Activated T-cell treated with anti-CD3 and anti-CD28 coated beads for 48 hours (primary cell): ENCODE results near the gene MATCAP1.

Experiments
- DNase-seq: peaks from one replicate; pipeline ENCODE4 v3.0.0-alpha.2; 2020; ENCODE audit warnings: low read depth

The MATCAP1 gene

DNA sequence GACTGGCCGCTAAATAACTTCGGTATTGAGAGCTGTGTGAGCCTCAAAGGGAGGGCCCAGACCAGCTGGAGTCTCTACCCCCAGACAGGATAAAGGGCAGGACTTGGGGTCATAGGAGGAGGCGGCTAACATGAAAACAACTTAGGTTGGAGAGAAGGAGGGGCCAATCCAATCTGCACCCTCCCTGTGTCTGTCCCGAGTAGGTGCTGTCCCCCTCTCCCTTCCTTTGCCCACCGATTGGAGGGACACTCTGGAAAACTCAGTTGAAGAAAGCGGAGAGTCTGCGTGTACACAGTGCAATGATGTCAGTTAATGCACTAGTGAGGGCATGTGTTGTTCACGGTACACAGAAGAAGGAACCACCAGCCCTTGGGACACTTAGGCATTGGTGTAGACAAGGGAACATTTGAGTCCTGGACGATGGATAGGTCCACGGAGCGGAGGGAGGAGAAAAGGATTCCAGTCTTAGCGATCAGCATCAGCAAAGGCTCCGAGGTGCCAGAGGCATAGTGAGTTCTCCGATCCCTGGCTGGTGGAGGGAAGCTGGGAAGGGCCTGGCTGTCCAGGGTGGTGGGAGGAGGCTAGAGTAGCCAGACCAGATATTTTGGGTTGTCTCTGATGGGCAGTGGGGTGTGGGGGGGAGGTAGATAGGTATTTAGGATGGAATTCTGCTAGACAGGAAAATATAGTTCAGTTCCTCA lies 12.7 kb downstream of the MATCAP1 start:
- DNase-seq: no peak

DNA sequence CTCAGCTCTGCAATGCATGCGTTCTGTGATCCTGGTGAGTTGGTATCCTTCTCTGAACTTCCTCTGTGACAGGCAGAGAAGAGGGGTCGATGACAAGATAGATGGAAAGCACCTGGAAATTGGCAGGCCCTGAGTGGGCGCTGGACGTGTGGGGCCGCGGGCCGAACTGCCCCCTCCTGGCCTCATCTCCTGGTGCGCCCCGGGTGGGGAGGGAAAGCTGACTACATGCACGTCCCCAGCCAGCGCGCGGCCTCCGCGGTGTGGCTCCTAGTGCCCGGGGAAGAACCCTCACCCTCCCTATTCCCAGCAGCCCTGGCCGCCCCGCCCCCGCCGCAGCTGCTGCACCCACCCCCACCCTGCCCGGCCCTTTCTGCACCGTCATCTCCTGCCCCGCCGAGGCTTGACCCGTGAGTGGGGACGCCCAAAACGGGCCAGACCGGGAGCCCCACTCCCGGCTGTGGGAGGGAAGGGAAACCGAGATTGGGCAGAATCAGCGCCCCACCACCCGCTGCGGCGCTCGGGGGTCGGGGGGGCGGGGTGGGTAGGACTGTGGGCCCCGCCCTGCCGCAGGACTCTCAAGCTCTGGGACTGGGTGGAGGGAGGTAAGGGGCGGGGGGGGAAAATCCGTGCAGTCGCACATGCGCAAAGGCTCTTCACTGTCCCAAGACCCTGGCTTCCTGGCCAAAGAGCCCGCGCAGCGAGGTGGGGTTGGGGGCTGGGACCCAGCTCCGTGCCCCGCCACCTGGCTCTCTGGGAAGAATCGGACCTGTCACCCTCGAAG lies 13.4 kb downstream of the MATCAP1 start, which contains the start of gene NOL3:
NOL3 (plus strand) TSS at position 371 of the 781 bp plus-strand sequence.
- DNase-seq: no peak

DNA sequence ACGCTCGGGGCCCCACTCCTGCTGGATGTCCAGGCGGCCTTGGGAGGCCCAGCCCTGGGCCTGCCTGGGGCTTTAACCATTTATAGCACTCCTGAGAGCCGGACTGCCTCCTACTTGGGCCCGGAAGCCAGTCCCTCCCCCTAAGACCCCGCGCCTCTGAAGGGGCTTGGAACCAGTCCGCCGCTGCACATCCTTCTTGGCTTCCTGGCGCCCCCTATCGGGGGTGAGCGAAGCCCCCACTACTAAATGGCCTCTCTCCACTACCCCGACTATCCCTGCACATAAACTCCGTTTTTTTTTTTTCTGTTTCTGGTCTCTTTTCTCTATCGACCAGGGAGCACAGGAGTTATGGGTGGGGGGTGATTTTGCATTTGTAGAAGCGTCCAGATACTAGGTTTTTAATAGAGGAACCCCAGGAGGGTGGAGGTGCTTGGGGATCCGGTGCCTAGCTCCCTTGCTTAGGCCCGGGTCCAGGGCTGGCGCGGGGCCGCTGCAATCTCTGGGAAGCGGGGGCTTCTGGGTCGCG lies 14.1 kb downstream of the MATCAP1 start:
- DNase-seq: no peak

DNA sequence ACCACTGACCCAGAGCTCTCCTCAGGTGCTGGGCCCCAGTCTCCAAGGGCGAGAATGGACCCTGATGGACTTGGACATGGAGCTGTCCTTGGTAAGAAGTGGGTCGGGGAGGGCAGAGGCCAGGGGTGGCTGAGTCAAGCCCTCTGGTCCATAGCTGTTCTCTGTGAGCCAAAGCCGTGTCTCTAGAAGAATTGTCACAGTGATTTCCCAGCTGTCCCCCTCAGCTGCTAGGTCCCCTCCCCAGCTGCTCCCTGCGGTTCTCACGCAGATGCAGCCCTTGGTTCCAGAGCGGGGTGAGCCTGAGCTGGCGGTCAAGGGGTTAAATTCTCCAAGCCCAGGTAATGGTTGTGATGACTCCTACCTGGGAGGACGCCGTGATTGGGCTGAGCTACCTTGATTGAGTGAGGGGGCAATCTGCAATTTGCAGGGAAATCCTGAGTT lies 14.7 kb downstream of the MATCAP1 start:
- no peak for DNase-seq

DNA sequence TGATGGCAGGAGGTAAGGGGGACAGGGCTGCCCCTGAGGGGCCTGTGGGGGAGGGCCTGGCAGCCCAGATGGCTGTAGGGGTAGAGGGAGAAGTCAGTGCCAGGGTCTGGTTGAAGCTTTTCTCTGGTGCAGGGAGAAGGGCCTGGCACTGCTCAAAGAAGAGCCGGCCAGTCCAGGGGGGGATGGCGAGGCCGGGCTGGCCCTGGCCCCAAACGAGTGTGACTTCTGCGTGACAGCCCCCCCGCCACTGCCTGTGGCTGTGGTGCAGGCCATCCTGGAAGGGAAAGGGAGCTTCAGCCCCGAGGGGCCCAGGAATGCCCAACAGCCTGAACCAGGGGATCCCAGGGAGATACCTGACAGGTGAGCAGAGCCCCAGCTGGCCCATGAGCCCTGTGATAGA lies 16.2 kb downstream of the MATCAP1 start:
- DNase-seq: no peak

DNA sequence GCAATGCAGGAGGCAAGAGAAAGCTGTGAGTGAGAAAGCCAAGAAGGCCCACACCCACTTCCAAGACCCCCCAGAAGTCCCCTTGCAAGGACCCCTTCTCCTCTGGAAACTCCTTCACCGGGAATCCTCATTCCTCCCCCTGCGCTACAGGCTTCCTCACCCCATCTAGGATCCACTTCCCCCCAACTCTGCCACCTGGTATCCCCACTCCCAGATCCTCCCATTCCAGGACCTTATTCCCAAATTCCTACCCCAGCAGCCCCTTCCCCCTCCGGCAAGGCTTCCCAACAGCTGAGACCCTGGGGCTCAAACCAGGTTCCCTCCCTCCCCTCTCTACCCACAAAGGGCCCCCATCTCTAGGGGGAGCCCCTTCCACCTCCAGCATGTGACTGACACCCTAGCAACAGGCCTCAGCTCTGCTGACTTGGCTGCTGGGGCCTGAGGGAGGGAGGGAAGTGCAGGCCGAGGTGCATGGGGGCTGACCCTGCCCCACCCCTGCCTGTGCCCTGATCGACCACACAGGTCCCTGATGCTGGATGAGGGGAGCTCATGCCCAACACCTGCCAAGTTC lies 17.1 kb downstream of the MATCAP1 start:
- DNase-seq: no peak

DNA sequence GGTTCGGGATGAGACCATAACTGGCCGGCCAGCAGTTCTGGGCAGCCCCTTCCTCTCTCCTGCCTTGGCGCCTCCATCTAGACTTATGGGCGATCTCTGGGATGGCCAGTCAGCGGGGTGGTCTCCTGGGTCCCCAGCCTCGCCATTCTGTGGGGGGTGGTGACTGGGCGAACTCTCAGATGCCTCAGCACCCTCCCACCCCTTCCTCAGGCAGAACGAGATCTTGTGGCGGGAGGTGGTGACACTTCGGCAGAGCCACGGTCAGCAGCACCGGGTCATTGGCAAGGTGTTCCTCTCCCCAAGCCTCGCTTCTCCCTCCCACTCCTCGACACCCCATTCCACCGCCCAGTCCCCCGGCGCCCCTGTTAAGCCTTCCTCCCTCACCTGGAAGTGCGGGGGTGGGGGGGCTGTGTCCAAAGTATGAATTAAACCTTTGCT lies 17.6 kb downstream of the MATCAP1 start:
- DNase-seq: no peak

DNA sequence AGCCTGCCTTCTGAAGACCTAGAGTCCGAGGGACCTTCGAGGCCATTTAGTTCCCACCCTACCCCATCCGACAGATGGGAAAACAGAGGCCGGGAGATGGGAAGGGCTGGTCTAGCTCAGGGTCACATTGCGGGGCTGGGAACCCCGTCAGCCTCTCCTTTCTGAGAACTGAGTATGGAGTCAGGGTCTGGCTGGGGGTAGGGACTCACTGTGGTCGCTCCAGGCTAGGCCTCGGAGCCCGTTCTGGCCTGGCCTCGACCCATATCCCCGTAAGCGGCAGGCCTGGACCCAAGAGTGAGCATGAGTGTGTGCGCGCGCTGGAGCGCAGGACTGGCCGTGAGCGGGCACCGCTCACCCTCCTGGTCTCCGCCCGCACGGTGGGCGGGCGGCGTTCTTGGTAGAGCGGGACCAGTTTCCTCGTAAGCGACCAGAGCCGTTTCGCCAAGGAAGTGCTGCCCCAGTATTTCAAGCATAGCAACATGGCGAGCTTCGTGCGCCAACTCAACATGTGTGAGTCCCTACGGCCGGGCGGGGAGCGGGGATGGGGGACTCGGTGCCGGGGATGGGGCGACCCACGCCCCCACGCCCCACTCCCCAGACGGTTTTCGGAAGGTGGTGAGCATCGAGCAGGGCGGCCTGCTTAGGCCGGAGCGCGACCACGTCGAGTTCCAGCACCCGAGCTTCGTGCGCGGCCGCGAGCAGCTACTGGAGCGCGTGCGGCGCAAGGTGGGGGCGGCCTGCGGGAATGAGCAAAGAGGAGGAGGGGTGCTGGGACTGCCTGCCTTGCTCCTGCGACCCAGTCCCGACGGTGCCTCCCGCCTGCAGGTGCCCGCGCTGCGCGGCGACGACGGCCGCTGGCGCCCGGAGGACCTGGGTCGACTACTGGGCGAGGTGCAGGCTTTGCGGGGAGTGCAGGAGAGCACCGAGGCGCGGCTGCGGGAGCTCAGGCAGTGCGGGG lies 18.4 kb downstream of the MATCAP1 start:
- no peak for DNase-seq

DNA sequence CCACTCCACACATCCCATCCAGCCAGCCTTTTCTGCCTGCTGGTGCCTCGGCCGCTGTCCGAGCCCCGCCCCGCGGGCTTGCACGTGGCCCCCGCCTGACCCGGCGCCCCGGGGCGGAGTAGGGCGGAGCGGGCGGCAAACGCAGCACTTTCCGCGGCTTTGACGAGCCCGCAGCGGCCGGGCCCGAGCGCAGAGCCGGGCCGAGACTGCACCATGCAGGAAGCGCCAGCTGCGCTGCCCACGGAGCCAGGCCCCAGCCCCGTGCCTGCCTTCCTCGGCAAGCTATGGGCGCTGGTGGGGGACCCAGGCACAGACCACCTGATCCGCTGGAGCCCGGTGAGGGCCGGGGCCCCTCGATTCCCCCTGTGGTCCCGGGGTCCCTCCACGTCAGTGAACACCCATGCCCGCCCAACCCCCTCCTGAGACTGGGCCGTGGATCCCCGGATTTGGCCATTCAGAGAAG lies 19.1 kb downstream of the MATCAP1 start, which contains the start of gene HSF4:
HSF4 (plus strand) TSS at position 147 of the 463 bp plus-strand sequence; CDS start at position 214, 67 bp downstream.
- no peak for DNase-seq

DNA sequence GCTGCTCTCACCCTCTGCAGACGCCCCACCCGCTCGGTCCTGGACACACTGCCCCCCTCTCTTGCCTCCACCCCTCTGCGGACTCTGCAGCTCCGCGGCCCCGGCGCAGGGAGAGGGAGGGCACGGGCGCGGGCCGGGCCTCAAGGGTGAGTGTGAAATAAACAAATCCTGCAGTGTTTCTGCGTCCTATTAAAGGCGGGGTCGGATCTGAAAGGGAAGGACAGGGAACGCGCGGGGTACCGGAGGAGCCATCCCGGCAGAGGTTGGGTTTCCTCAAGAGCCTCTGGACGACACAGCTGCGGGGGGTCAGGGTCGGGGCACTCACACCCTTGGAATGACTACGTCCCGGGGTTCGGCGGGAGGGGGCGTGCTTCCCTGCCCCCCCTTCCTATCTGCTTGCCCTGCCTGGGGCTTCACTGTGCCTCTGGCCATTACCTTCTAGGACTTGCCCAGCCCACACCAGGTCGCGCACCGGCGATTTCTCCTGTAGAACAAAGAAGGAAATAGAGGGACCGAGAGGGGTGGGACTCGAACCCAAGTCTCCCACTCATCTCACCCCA lies 19.7 kb downstream of the MATCAP1 start:
- no peak for DNase-seq

DNA sequence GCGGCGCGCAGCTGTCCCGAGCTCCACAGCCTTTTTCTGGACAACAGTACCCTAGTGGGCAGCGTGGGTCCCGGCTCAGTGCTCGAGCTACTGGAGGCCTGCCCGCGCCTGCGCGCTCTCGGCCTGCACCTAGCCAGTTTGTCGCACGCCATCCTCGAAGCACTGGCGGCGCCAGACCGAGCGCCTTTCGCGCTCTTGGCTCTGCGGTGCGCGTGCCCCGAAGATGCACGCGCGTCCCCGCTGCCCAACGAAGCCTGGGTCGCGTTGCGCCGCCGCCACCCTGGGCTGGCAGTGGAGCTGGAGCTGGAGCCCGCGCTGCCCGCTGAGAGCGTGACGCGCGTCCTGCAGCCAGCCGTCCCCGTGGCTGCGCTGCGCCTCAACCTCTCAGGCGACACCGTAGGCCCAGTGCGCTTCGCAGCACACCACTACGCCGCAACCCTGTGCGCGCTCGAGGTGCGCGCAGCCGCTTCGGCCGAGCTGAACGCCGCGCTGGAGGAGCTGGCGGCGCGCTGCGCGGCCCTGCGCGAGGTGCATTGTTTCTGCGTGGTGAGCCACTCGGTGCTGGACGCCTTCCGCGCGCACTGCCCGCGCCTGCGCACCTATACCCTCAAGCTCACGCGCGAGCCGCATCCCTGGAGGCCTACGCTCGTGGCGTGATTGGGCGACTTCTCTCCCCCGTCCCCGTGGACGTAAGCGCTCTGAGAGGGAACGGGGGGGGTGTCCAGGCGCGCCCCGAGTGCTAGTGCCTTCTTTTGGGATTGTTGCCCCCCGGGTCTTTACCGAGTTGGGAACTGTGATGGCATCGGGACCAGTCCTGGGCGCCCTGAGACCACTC lies 20.4 kb downstream of the MATCAP1 start:
- no peak for DNase-seq

DNA sequence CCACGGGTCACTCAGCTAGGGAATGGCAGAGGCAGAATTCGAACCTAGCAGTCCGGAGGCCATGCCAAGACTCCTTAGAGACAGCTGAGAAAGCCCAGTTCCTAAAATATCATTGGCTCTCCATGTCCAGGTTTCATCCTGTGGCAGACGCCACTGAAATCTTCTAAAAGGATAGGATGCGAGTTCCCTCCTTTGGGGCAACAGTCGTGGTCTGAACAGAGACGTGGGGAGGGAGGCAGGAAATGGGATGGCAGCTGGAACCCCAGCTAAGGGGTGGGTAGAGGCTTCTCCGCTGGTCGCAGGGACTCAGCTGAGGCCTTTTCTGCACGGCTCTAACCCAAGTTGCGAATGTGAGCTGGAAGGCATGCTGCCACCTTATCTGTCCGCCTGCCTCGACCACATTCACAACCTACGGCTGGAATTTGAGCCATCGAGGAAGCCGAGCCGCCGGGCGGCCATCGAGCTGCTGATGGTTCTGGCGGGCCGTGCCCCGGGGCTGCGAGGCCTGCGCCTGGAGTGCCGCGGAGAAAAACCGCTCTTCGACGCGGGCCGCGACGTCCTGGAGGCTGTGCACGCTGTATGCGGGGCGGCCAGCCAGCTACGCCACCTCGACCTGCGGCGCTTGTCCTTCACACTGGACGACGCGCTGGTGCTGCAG lies 21.1 kb downstream of the MATCAP1 start:
- DNase-seq: no peak

DNA sequence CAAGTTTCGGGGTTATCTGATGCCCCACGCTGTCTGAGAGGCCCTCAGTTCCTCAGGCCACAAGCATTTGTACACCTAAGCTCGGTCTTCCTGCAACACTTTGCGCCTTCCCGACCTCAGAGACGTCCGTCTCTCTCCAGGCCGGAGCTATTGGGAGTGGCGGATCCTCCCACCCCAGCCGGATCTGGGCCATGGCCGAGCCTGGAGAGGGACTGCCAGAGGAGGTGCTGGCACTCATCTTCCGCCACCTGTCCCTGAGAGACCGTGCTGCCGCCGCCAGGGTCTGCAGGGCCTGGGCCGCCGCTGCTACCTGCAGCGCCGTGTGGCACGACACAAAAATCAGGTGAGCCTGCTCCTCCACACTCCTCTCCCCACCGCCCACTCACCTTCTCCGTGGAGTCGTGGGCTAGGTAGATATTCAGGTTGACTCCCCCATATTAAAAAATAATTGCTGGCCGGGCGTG lies 22.1 kb downstream of the MATCAP1 start:
- no peak for DNase-seq

DNA sequence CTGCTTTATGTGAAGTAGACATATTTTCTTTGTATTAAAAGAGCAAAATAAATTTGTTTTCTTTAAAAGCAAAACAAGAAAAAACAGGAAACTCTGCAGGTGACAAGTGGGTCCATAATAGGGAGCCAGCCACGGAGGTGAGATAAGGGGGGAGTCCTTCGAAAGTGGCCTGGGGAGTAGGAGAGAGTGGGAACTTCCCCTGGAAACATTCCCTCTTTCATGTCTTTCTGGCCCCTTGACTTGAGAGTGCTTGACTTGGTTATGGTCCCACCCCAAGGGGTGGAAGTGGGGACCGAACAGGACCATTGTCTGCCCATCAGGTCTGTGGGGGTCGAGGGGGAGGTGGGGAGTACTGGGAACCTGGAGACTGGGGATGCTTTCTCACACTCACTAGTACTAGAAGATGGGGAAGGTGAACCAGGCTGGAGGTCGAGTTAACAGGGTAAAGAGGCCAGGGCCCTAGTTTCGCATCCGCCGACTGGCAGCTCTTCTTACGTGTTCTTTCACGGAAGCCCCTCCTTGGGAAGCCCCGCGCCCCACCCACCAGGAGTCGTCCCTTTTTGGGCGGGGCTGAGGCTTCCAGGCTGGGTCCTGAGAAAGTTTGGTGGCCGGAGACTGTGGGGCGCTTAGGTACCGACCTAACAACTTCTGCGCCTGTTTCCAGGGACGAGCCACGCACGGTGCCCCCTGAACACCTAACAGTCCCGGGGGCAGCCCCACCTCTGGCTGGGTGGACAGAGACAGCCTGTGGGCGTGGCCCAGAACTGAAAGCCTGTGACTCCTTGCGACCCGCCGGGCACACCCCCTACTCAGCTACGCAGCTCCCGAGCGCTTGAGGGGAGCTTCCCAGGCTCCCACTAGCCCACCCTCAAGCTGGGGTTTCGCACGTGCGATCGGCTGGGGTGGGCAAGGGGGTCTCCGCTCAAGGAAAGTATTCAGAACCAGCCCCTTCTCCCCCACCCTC lies 24.8 kb downstream of the MATCAP1 start:
- DNase-seq: peak; percentile 79

DNA sequence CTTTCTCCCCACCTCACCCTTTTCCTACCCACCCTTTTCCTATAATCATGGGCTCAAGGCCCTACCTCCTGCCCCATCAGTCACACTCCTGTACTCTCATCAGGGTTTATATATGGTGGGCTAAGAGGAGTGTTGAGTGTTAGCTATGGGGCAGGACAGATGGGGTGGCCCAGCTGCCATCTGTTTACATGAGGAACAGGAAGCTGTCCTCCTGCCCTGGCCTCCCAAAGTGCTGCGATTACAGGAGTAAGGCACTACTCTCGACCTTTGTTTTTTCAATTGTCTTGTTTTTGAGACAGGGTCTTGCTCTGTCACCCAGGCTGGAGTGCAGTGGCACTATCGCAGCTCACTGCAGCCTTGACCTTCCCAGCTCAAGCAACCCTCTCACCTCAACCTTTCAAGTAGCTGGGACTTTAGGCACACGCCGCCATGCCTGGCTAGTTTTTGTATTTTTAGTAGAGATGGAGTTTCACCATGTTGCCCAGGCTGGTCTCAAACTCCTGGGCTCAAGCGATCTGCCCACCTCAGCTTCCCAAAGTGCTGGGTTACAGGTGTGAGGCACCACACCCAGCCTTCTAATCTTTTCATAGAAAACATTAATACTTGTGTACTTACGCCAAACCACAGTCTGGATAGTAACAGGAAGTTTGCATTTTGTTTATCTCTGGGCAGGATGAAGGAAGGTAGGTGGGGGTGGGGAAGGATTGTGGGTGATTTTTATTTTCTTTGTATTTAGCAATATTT lies 25.7 kb downstream of the MATCAP1 start:
- no peak for DNase-seq

DNA sequence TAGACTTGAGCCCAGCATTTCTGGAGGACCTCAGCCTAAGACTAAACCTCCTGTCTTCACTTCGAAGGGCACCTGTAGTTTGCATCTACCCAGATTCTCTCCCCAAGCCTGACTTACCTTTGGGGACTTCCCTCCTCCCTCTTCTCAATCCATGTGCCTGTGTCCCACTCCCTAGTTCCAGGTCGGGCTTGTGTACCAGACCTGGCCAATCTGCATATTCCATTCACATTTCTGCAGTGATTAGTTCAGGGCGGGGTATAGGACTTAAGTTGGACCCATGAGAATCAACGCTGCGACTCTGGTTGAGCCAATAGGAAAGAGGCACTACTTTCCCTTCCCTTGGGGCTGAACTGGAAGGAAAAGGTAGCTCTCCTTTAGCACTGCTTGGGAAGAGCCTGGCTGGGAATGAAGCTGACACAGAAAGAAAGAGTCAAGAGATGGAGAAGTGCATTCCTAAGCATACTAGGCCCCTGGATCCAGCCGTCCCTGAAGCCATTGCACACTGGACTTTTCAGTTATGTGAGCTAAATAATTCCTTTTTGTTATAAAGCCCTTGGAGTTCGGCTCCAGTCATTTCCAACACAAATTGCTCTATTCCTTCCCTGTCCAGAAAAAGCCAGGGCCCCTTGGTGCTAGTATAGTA lies 26.5 kb downstream of the MATCAP1 start:
- no peak for DNase-seq
